OCI-LY7 (cell line): ENCODE measurements around the gene AKAP13. TPM values are rescaled to one million over a fixed set of nuclear protein-coding genes. Genes with fewer than 3 reads are reported as not detected.

Experiments
- BruUV-seq: library from RNA; stranded (reverse); fragments of 400-500 nt; replicated peaks from 2 replicates; lab custom pipeline; 2021; lab: Mats Ljungman, UMichigan
- CTCF ChIA-PET: fragments of 300-600 bp; sonication (Branson Sonifier 250); formaldehyde crosslinking; loops from one replicate; lab custom pipeline; 2022; ENCODE audit warnings: antibody characterized with exemption; ENCODE audit not compliant: unreplicated experiment; lab: Charles Lee
- POLR2A ChIA-PET: fragments of 300-600 bp; sonication (Branson Sonifier 250); formaldehyde crosslinking; loops from one replicate; lab custom pipeline; 2022; ENCODE audit warnings: antibody characterized with exemption; lab: Charles Lee
- DNase-seq: peaks from one replicate; pipeline ENCODE4 v3.0.0-alpha.2; 2015; ENCODE audit warnings: low spot score
- H2AFZ ChIP-seq: fragments of 200-600 bp; sonication (generic), shearing (Covaris generic); 2 replicates; pipeline ENCODE4 v1.6.1; 2014; ENCODE audit warnings: mild to moderate bottlenecking, antibody characterized with exemption, low read length, moderate library complexity
- H3K27ac ChIP-seq: fragments of 200-600 bp; sonication (generic); 2 replicates; pipeline ENCODE4 v1.5.1; 2014; ENCODE audit warnings: mixed run types, low read depth, mild to moderate bottlenecking, moderate library complexity, low read length, inconsistent platforms; ENCODE audit not compliant: poor library complexity, severe bottlenecking
- H3K36me3 ChIP-seq: fragments of 200-600 bp; sonication (generic); 2 replicates; pipeline ENCODE4 v1.6.1; 2014; ENCODE audit warnings: mild to moderate bottlenecking, antibody characterized with exemption, low read length, moderate library complexity, mixed read lengths; ENCODE audit not compliant: insufficient read depth
- H3K4me1 ChIP-seq: fragments of 200-600 bp; sonication (generic); 2 replicates; pipeline ENCODE4 v1.5.1; 2014; ENCODE audit warnings: mild to moderate bottlenecking, low read length; ENCODE audit not compliant: insufficient read depth, poor library complexity, severe bottlenecking
- H3K4me2 ChIP-seq: fragments of 200-600 bp; sonication (generic); 2 replicates; pipeline ENCODE4 v1.6.1; 2014; ENCODE audit warnings: mild to moderate bottlenecking, low read length
- H3K4me3 ChIP-seq: fragments of 200-600 bp; sonication (generic); 2 replicates; pipeline ENCODE4 v1.5.1; 2014; ENCODE audit warnings: mild to moderate bottlenecking, low read depth, low read length; ENCODE audit not compliant: poor library complexity, severe bottlenecking
- H3K79me2 ChIP-seq: fragments of 200-600 bp; sonication (generic); 2 replicates; pipeline ENCODE4 v1.6.1; 2016; ENCODE audit warnings: low read depth, mild to moderate bottlenecking, low read length, moderate library complexity, mixed read lengths; ENCODE audit not compliant: insufficient read depth
- H3K9me2 ChIP-seq: fragments of 200-600 bp; sonication (generic); 2 replicates; pipeline ENCODE4 v1.6.1; 2016; ENCODE audit warnings: mild to moderate bottlenecking, low read length, mixed read lengths; ENCODE audit not compliant: insufficient read depth
- H3K9me3 ChIP-seq: fragments of 200-600 bp; sonication (generic); 2 replicates; pipeline ENCODE4 v1.6.1; 2014; ENCODE audit warnings: mild to moderate bottlenecking, mixed run types, low read length, mixed read lengths
- H4K20me1 ChIP-seq: fragments of 200-600 bp; sonication (generic); 2 replicates; pipeline ENCODE4 v1.6.1; 2014; ENCODE audit warnings: mild to moderate bottlenecking, antibody characterized with exemption, low read length, moderate library complexity, mixed read lengths; ENCODE audit not compliant: insufficient read depth
- CTCF ChIP-seq: fragments of 200-600 bp; sonication (generic); conservative IDR thresholded peaks from 2 replicates; pipeline ENCODE4 v1.5.1; 2014; ENCODE audit warnings: mild to moderate bottlenecking, antibody characterized with exemption, low read length, moderate library complexity, mixed read lengths
- EZH2phosphoT487 ChIP-seq: fragments of 200-600 bp; sonication (generic); IDR thresholded peaks from 2 replicates; pipeline ENCODE4 v1.6.1; 2018; ENCODE audit warnings: low read depth, borderline replicate concordance, mild to moderate bottlenecking, mixed run types, antibody characterized with exemption, low read length, moderate library complexity, mixed read lengths
- intact Hi-C: fragments of 100-400 bp; cut with micrococcal nuclease; formaldehyde crosslinking; loops from one replicate; pipeline ENCODE4 v1.10.0; 2022; ENCODE audit not compliant: unreplicated experiment
- total RNA-seq, 2 experiments: library from RNA; depleted of rRNA in 1 of 2; stranded (reverse); fragments of >200 nt in 1 of 2; shearing (Covaris generic) in 1 of 2; gene quantifications; 2 replicates each; pipeline ENCODE4 v1.2.3, GENCODE V29; 2014 to 2022

The AKAP13 gene
- total RNA-seq, 2 experiments from 2014 or later: 140 to 250 TPM

- DNase-seq: no peak
- ChIA-PET CTCF (interaction anchor here (1.3 kb wide), 1 partner anchor 16 kb away, joined by 4 read pairs; no protein-coding TSS in a partner anchor), POLR2A (interaction anchor here (0.6 to 1.0 kb wide), 2 partner anchors 38 to 158 kb away, joined by 3 read pairs; no protein-coding TSS in a partner anchor)
- Histone ChIP-seq H3K9me3 (no peaks in the 10 kb centered on the region), H3K36me3 (no peaks in the 10 kb centered on the region), H2AFZ (no peak overlapping the region), H3K79me2 (no peaks in the 10 kb centered on the region), H3K4me2 (no peak overlapping the region), H3K9me2 (no peaks in the 10 kb centered on the region), H3K27ac (no peak overlapping the region), H3K4me1 (no peaks in the 10 kb centered on the region), H3K4me3 (no peak overlapping the region), H4K20me1 (no peaks in the 10 kb centered on the region)
- no TSS peak for BruUV-seq
- intact Hi-C loops: no loop called here
- no peak for TF ChIP-seq CTCF
- TF ChIP-seq EZH2phosphoT487: no peak
Observed at GRCh38 chr15:85777250-85778106, 397.1 kb downstream of the AKAP13 start.

DNA sequence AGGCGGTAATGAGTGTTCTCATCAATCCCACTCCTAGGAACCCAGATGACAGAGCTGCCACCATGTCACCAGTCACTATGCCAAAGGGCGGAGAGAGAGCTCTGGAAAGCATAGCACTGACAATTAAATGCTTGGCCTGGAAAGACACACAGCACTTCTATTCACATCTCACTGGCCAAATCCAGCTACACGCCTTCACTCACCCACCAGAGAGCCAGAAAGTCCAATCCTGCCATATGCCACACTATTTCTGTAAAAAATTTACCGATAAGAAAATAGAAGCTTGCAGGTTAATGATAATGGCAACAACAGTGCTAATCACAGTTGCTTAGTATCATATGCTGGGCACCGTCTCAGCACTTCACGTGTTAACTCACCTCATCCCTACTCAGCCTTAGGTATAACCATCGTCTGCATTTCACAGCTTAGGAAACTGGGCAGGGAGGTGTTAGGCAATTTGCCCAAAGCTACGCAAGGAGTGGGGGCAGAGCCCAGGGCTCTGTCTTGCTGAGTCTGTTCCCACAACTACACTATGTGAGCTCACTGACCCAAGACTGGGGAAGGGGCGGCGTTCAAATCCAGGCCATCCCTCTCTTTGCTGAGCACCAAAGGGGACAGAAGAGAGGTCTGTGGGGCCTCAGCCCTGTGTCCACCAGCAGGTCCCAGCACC lies 397.8 kb downstream of the AKAP13 start:
- CTCF ChIA-PET: interaction anchor here (0.6 to 1.3 kb wide), 3 partner anchors 12 to 41 kb away, joined by 3 to 5 read pairs (median 4); no protein-coding TSS in a partner anchor
- no TSS peak for BruUV-seq
- Histone ChIP-seq H3K27ac (no peak overlapping the region), H3K4me2 (no peak overlapping the region), H3K9me2 (no peaks in the 10 kb centered on the region), H4K20me1 (no peaks in the 10 kb centered on the region), H3K79me2 (no peaks in the 10 kb centered on the region), H2AFZ (no peak overlapping the region), H3K4me1 (no peaks in the 10 kb centered on the region), H3K9me3 (no peaks in the 10 kb centered on the region), H3K36me3 (no peaks in the 10 kb centered on the region), H3K4me3 (no peak overlapping the region)
- no peak for DNase-seq
- no peak for TF ChIP-seq EZH2phosphoT487
- TF ChIP-seq CTCF: no peak
- intact Hi-C loops: no loop called here
- POLR2A ChIA-PET: interaction anchor here (0.6 to 1.0 kb wide), 5 partner anchors 15 to 1890 kb away, joined by 3 to 4 read pairs (median 3); no protein-coding TSS in a partner anchor
